HCT116 (cell line): ENCODE data around the gene TYMP. TPM values are rescaled to one million over a fixed set of nuclear protein-coding genes. Genes with fewer than 3 reads are reported as not detected.

Source experiments
- ATAC-seq: fragments of 200-7000 bp; cut with Tn5 transposase; 2 replicates; pipeline ENCODE4 v1.9.1; 2020; ENCODE audit warnings: mild to moderate bottlenecking, moderate library complexity
- BruUV-seq: library from RNA; stranded (reverse); fragments of 400-500 nt; replicated peaks from 2 replicates; lab custom pipeline; 2021; lab: Mats Ljungman, UMichigan
- CTCF ChIA-PET: fragments of 300-600 bp; sonication (Branson Sonifier 250); formaldehyde crosslinking; loops from one replicate; lab custom pipeline; 2021; ENCODE audit warnings: antibody characterized with exemption; lab: Charles Lee
- POLR2A ChIA-PET: fragments of 300-600, 350-600 bp; sonication (Branson Sonifier 250); formaldehyde crosslinking; loops from one replicate; lab custom pipeline; 2021; ENCODE audit warnings: antibody characterized with exemption; lab: Charles Lee
- RAD21 ChIA-PET, 2 experiments: fragments of 300-600 bp; sonication (Branson Sonifier 250); formaldehyde crosslinking; loops; one replicate each; lab custom pipeline; 2023; ENCODE audit warnings: low total read pairs in 2 of 2; ENCODE audit not compliant: uncharacterized antibody in 2 of 2, unreplicated experiment in 2 of 2, low non-redundant PET in 1 of 2; lab: Charles Lee
- DNase-seq: peaks from one replicate; pipeline ENCODE4 v3.0.0-alpha.2; 2010; ENCODE audit warnings: low read depth, low spot score
- H2AFZ ChIP-seq: fragments of 200-600 bp; shearing (Covaris generic), sonication (generic); 2 replicates; pipeline ENCODE4 v1.6.1; 2017; ENCODE audit warnings: low read depth, mixed run types, mixed read lengths, antibody characterized with exemption, low read length; ENCODE audit not compliant: poor library complexity, severe bottlenecking
- H3K27ac ChIP-seq: 2 replicates; pipeline ENCODE4 v1.5.1; 2012; ENCODE audit warnings: low read depth, low read length
- H3K27me3 ChIP-seq: fragments of 200-600 bp; sonication (generic); 2 replicates; pipeline ENCODE4 v1.6.1; 2016; ENCODE audit warnings: mixed run types, low read length, mixed read lengths; ENCODE audit not compliant: insufficient read depth
- H3K36me3 ChIP-seq, 2 experiments: fragments of 200-500 bp in 1 of 2; fragments of 200-600 bp in 1 of 2; sonication (Bioruptor generic) in 1 of 2; sonication (generic) in 1 of 2; 2 replicates each; pipeline versions ENCODE4 v1.5.1 to v1.6.1; 2014 to 2016; ENCODE audit warnings: low read length in 2 of 2, inconsistent platforms in 1 of 2, mixed read lengths in 1 of 2, mixed run types in 1 of 2; ENCODE audit not compliant: insufficient read depth in 2 of 2, control insufficient read depth in 1 of 2
- H3K4me1 ChIP-seq, 2 experiments: fragments of 200-600 bp in 1 of 2; sonication (generic) in 1 of 2; 2 replicates each; pipeline versions ENCODE4 v1.5.1 to v1.6.1; 2012 to 2017; ENCODE audit warnings: low read length in 2 of 2, inconsistent platforms in 1 of 2, mild to moderate bottlenecking in 1 of 2, mixed read lengths in 1 of 2, mixed run types in 1 of 2, moderate library complexity in 1 of 2; ENCODE audit not compliant: insufficient read depth in 2 of 2, control insufficient read depth in 1 of 2
- H3K4me2 ChIP-seq: fragments of 200-600 bp; sonication (generic); 2 replicates; pipeline ENCODE4 v1.6.1; 2017; ENCODE audit warnings: mixed run types, low read length, mixed read lengths
- H3K4me3 ChIP-seq, 2 experiments: fragments of 200-600 bp in 1 of 2; sonication (generic) in 1 of 2; replicated peaks in 1 of 2; 2 replicates each; pipeline ENCODE4 v1.5.1; 2011 to 2016; ENCODE audit warnings: low read length in 2 of 2, control low read depth in 1 of 2, low read depth in 1 of 2, mild to moderate bottlenecking in 1 of 2, mixed read lengths in 1 of 2, mixed run types in 1 of 2
- H3K79me2 ChIP-seq: fragments of 200-600 bp; sonication (generic); 2 replicates; pipeline ENCODE4 v1.6.1; 2017; ENCODE audit warnings: mild to moderate bottlenecking, mixed run types, low read length, moderate library complexity, mixed read lengths; ENCODE audit not compliant: insufficient read depth
- H3K9ac ChIP-seq: fragments of 200-600 bp; sonication (generic); 2 replicates; pipeline ENCODE4 v1.6.1; 2016; ENCODE audit warnings: low read length, mixed read lengths
- H3K9me2 ChIP-seq: fragments of 200-600 bp; sonication (generic), shearing (Covaris generic); 2 replicates; pipeline ENCODE4 v1.6.1; 2017; ENCODE audit warnings: mixed run types, mild to moderate bottlenecking, moderate library complexity; ENCODE audit not compliant: insufficient read depth
- H3K9me3 ChIP-seq, 2 experiments: fragments of 200-500 bp in 1 of 2; fragments of 200-600 bp in 1 of 2; sonication (Bioruptor generic) in 1 of 2; sonication (generic) in 1 of 2; 2 replicates each; pipeline ENCODE4 v1.6.1; 2014 to 2017; ENCODE audit warnings: low read length in 2 of 2, mixed read lengths in 2 of 2, inconsistent platforms in 1 of 2, low read depth in 1 of 2, mild to moderate bottlenecking in 1 of 2, mixed run types in 1 of 2, moderate library complexity in 1 of 2; ENCODE audit not compliant: control insufficient read depth in 1 of 2, insufficient read depth in 1 of 2
- H4K20me1 ChIP-seq: fragments of 200-600 bp; sonication (generic), shearing (Covaris generic); 2 replicates; pipeline ENCODE4 v1.6.1; 2017; ENCODE audit warnings: mixed run types, mild to moderate bottlenecking, moderate library complexity; ENCODE audit not compliant: insufficient read depth
- ATF3 ChIP-seq: IDR thresholded peaks from 2 replicates; pipeline ENCODE4 v1.6.1; 2012
- CBX3 ChIP-seq: IDR thresholded peaks from 2 replicates; pipeline ENCODE4 v1.6.1; 2012; ENCODE audit warnings: low read depth
- CEBPB ChIP-seq: IDR thresholded peaks from 2 replicates; pipeline ENCODE4 v1.6.1; 2012; ENCODE audit warnings: low read depth
- ELF1 ChIP-seq: IDR thresholded peaks from 2 replicates; pipeline ENCODE4 v1.6.1; 2012; ENCODE audit warnings: low read depth, borderline replicate concordance
- EZH2 ChIP-seq: fragments of 200-600 bp; sonication (generic); IDR thresholded peaks from 2 replicates; pipeline ENCODE4 v1.6.1; 2017; ENCODE audit warnings: antibody characterized with exemption, mixed run types
- FOSL1 ChIP-seq: IDR thresholded peaks from 2 replicates; pipeline ENCODE4 v1.6.1; 2012; ENCODE audit warnings: low read depth
- JUND ChIP-seq: IDR thresholded peaks from 2 replicates; pipeline ENCODE4 v1.6.1; 2012
- MAX ChIP-seq: IDR thresholded peaks from 2 replicates; pipeline ENCODE4 v1.6.1; 2012
- POLR2A ChIP-seq: IDR thresholded peaks from 2 replicates; pipeline ENCODE4 v1.7.0; 2011; ENCODE audit warnings: borderline replicate concordance; ENCODE audit not compliant: insufficient read depth, insufficient read length; ENCODE audit errors: extremely low read depth
- SP1 ChIP-seq: IDR thresholded peaks from 2 replicates; pipeline ENCODE4 v1.6.1; 2012; ENCODE audit warnings: low read depth
- SRF ChIP-seq: IDR thresholded peaks from 2 replicates; pipeline ENCODE4 v1.6.1; 2012; ENCODE audit warnings: low read depth
- TCF7L2 ChIP-seq: IDR thresholded peaks from 2 replicates; pipeline ENCODE4 v1.7.0; 2011; ENCODE audit warnings: borderline replicate concordance, inconsistent platforms; ENCODE audit not compliant: insufficient read depth, insufficient read length; ENCODE audit errors: extremely low read depth
- YY1 ChIP-seq: IDR thresholded peaks from 2 replicates; pipeline ENCODE4 v1.6.1; 2011; ENCODE audit warnings: low read length, low read depth, moderate library complexity, mild to moderate bottlenecking; ENCODE audit not compliant: insufficient replicate concordance; ENCODE audit errors: extremely low read depth
- ZFX ChIP-seq: fragments of 450-650 bp; IDR thresholded peaks from 2 replicates; pipeline ENCODE4 v1.6.1; 2017
- intact Hi-C: fragments of 100-400 bp; cut with micrococcal nuclease; formaldehyde crosslinking; loops from 2 replicates; pipeline ENCODE4 v1.10.0; 2022
- total RNA-seq: library from RNA; stranded (reverse); gene quantifications from one replicate; pipeline ENCODE4 v1.2.1, GENCODE V29; 2021; ENCODE audit not compliant: unreplicated experiment
- TF ChIP-seq, protein P1 (sequence below): IDR thresholded peaks from 2 replicates; pipeline ENCODE4 v1.6.1; 2011; ENCODE audit warnings: mild to moderate bottlenecking, low read length, moderate library complexity; ENCODE audit not compliant: insufficient replicate concordance; ENCODE audit errors: extremely low read depth

Gene TYMP
- total RNA-seq, 1 experiment from 2014 or later: 43.2 TPM

DNA sequence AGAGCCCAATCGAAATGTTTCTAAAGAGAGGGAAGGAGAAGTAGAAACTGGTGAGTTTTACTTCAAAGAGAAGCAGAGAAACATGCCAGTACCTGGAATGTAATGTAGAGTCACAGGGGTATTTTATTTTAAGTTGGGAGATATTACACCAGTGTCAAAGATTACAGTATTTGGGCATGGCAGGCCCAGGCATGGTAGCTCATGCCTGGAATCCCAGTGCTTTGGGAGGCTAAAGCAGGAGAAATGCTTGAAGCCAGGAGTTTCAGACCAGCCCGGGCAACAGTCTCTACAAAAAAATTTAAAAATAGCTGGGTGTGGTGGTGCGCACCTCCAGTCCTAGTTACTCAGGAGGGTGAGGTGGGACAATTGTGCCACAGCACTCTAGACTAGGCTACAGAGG lies 30.2 kb upstream of the TYMP start:
- Histone ChIP-seq H4K20me1 (no peaks in the 10 kb centered on the region), H3K9me2 (no peaks in the 10 kb centered on the region), H2AFZ (no peak overlapping the region), H3K4me3 (no peak overlapping the region), H3K9ac (no peak overlapping the region), H3K27me3 (no peaks in the 10 kb centered on the region), H3K27ac (no peak overlapping the region), H3K36me3 (no peaks in the 10 kb centered on the region), H3K4me2 (no peak overlapping the region), H3K9me3 (no peaks in the 10 kb centered on the region), H3K4me1 (peaks cover 6 to 11% of the 10 kb centered on the region in 2 experiments; a peak in 2 of 4 replicates), H3K79me2 (no peaks in the 10 kb centered on the region)
- DNase-seq (no peak), ATAC-seq (no peak)
- intact Hi-C loops: no loop called here
- RAD21 ChIA-PET: no interaction called here
- BruUV-seq: no TSS peak
- CTCF ChIA-PET: no interaction called here
- no peak for TF ChIP-seq CEBPB
- no peak for TF ChIP-seq SRF
- TF ChIP-seq, protein P1, sequence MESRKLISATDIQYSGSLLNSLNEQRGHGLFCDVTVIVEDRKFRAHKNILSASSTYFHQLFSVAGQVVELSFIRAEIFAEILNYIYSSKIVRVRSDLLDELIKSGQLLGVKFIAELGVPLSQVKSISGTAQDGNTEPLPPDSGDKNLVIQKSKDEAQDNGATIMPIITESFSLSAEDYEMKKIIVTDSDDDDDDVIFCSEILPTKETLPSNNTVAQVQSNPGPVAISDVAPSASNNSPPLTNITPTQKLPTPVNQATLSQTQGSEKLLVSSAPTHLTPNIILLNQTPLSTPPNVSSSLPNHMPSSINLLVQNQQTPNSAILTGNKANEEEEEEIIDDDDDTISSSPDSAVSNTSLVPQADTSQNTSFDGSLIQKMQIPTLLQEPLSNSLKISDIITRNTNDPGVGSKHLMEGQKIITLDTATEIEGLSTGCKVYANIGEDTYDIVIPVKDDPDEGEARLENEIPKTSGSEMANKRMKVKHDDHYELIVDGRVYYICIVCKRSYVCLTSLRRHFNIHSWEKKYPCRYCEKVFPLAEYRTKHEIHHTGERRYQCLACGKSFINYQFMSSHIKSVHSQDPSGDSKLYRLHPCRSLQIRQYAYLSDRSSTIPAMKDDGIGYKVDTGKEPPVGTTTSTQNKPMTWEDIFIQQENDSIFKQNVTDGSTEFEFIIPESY: no peak
- TF ChIP-seq ELF1: no peak
- TF ChIP-seq JUND: no peak
- TF ChIP-seq ATF3: no peak
- no peak for TF ChIP-seq TCF7L2
- no peak for TF ChIP-seq CBX3
- POLR2A ChIA-PET: no interaction called here

DNA sequence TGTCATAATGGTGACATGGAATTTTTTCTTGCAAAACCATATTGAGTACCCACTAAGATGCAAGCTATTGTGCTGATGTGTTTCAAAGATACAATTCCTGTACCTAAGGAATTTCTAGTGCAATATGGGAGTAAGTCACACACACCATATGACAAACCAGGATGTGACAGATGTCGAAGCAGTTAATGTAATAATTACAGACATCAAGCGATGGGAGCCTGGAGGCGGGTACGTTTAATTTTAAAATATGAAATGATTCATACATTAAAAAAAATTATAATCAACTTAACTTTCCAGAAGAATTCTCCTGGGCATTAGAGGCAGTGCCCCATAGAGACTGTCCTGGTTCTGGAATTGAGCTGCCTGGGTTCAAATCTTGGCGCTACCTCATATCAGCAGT lies 26.9 kb upstream of the TYMP start:
- Histone ChIP-seq H3K79me2 (no peaks in the 10 kb centered on the region), H3K36me3 (no peaks in the 10 kb centered on the region), H2AFZ (no peak overlapping the region), H4K20me1 (no peaks in the 10 kb centered on the region)
- RAD21 ChIA-PET: no interaction called here
- no peak for ATAC-seq
- TF ChIP-seq TCF7L2 (no peak), SP1 (no peak), EZH2 (no peak), CBX3 (no peak), MAX (no peak), ATF3 (no peak), YY1 (no peak), POLR2A (no peak), FOSL1 (no peak), ZFX (no peak)
- TF ChIP-seq, protein P1: no peak
- TF ChIP-seq, all 23 proteins: peak for 0
- intact Hi-C loops: no loop called here
- Histone ChIP-seq H3K4me1 (no peaks in the 10 kb centered on the region; a peak in 1 of 4 replicates), H3K9me2 (no peaks in the 10 kb centered on the region), H3K27me3 (no peaks in the 10 kb centered on the region), H3K27ac (no peak overlapping the region), H3K4me2 (no peak overlapping the region), H3K9me3 (no peaks in the 10 kb centered on the region), H3K4me3 (no peak overlapping the region), H3K9ac (no peak overlapping the region)
- DNase-seq: no peak
- ChIA-PET CTCF (no interaction called here), POLR2A (interaction anchor here (0.7 to 1.8 kb wide), 2 partner anchors 11 to 260 kb away, joined by 3 to 7 read pairs; partner anchors contain the start of gene KLHDC7B)
- no TSS peak for BruUV-seq
